GM19328 (cell line): ENCODE results near the gene PRKCE.

Experiments used
- ATAC-seq: cut with Tn5 transposase; IDR thresholded peaks from one replicate; pipeline ENCODE4 v1.9.1; 2021; ENCODE audit warnings: mild to moderate bottlenecking, moderate library complexity; ENCODE audit not compliant: unreplicated experiment

Gene PRKCE

GRCh38 chr2:45651415-45652089 lies at the start of gene PRKCE:
Gene PRKCE (plus strand): TSS chr2:45651675.
- peak; percentile 17 for ATAC-seq

GRCh38 chr2:45602624-45603023 lies 48.9 kb upstream of the PRKCE start:
- no peak for ATAC-seq

GRCh38 chr2:45605116-45605515 lies 46.4 kb upstream of the PRKCE start:
- no peak for ATAC-seq

GRCh38 chr2:45606796-45607195 lies 44.7 kb upstream of the PRKCE start:
- ATAC-seq, result no peak

- no peak for ATAC-seq
Observed at GRCh38 chr2:45607701-45608100, 43.8 kb upstream of the PRKCE start.

GRCh38 chr2:45610281-45611019 lies 41.0 kb upstream of the PRKCE start:
- ATAC-seq, result peak; percentile 40

GRCh38 chr2:45611020-45611859 lies 40.2 kb upstream of the PRKCE start, which contains the start of gene SRBD1:
Gene SRBD1 (minus strand): TSS chr2:45611267. CDS start chr2:45605441, 5,826 bp downstream.
- ATAC-seq, result peak; percentile 89

GRCh38 chr2:45612285-45612684 lies 39.2 kb upstream of the PRKCE start:
- no peak for ATAC-seq

GRCh38 chr2:45612731-45613130 lies 38.7 kb upstream of the PRKCE start:
- ATAC-seq, result no peak

- no peak for ATAC-seq
Observed at GRCh38 chr2:45614330-45614729, 37.1 kb upstream of the PRKCE start.

GRCh38 chr2:45614871-45615415 lies 36.5 kb upstream of the PRKCE start:
- no peak for ATAC-seq

GRCh38 chr2:45616658-45617411 lies 34.6 kb upstream of the PRKCE start:
- ATAC-seq, result no peak

- no peak for ATAC-seq
Observed at GRCh38 chr2:45617496-45617895, 34.0 kb upstream of the PRKCE start.

GRCh38 chr2:45622336-45623075 lies 29.0 kb upstream of the PRKCE start:
- no peak for ATAC-seq

GRCh38 chr2:45623098-45623497 lies 28.4 kb upstream of the PRKCE start:
- no peak for ATAC-seq

- no peak for ATAC-seq
Observed at GRCh38 chr2:45625824-45626223, 25.7 kb upstream of the PRKCE start.

GRCh38 chr2:45626387-45627221 lies 24.9 kb upstream of the PRKCE start:
- ATAC-seq, result no peak

GRCh38 chr2:45627911-45628310 lies 23.6 kb upstream of the PRKCE start:
- ATAC-seq, result no peak

GRCh38 chr2:45629971-45630370 lies 21.5 kb upstream of the PRKCE start:
- ATAC-seq, result no peak
